Fibroblast of villous mesenchyme (primary cell): Measurements from ENCODE around the gene MTREX. TPM values are rescaled to one million over a fixed set of nuclear protein-coding genes. Genes with fewer than 3 reads are reported as not detected.
A peak's percentile ranks its signal among the peaks of the same experiment; 100 is the strongest.

Experiments
- DNase-seq: peaks from one replicate; pipeline ENCODE4 v3.0.0-alpha.2; 2010; ENCODE audit warnings: low read depth
- H3K4me3 ChIP-seq: 2 replicates; pipeline ENCODE4 v1.5.1; 2011; ENCODE audit warnings: low read depth, mild to moderate bottlenecking, low read length
- CTCF ChIP-seq: IDR thresholded peaks from 2 replicates; pipeline ENCODE4 v1.5.1; 2012; ENCODE audit warnings: low read depth, mild to moderate bottlenecking, low read length; ENCODE audit not compliant: insufficient read depth
- total RNA-seq: library from RNA; depleted of rRNA; stranded (reverse); fragments of >200 nt; gene quantifications from 2 replicates; pipeline ENCODE4 v1.2.3, GENCODE V29; 2012

MTREX gene
- total RNA-seq, 1 donor, result 108 TPM

DNA sequence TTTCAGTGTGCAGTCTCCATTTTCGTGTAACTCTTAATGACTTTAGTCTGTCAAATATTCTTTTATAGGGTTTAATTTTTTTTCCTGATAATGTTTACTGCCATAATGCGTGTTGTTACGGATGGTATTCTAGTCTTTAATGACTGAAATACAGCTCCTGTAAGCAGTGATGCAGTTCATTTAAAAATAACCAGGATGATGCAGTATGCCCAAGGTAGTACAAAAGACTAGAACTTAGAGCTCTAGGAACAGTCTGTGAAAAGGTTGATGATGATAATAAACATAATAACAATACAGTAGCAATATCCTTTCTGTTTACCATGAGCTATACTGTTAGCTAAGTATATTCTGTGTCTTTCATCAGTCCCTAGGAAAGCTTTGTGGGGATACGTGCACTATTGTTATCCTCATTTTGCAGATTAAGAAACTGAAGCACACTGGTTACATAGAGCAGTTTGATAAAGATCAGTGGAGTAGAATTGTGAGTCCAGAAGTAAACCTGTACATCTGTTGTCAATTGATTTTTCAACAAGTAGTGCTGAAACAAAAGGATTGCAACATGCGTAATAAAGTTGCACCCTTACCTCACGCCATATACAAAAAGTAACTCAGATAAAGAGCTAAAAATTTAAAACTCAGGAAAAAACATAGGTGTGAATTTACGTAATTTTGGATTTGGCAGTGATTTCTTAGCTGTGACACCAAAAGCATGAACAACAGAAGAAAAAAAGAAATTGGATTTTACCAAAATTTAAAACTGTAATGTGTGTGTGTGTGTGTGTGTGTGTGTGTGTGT lies 64.5 kb downstream of the MTREX start:
- no peak for TF ChIP-seq CTCF
- no peak overlapping the region for H3K4me3 ChIP-seq
- DNase-seq, result no peak

DNA sequence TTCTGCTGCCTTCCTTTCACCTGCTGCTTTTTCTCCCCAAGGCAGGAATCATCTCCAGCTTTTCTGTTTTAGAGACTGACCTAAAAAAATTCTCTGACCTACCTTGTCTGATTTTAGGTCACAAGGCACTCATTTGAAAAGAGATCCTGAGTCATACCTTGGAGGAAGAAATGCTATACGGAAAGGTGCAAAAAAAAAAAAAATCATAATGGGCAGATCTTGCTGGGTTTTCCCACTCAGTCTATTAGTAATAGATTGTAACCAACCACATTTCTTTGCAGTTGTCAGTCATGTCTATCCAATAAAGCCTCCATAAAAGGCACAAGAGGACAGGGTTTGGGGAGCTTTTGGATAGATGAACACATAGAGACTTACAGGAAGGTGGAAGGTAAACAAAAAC lies 70.0 kb downstream of the MTREX start:
- DNase-seq, result no peak
- H3K4me3 ChIP-seq, result no peak overlapping the region
- no peak for TF ChIP-seq CTCF

- no peak for TF ChIP-seq CTCF
- no peak overlapping the region for H3K4me3 ChIP-seq
- no peak for DNase-seq
Observed at GRCh38 chr5:55383254-55383653, 75.5 kb downstream of the MTREX start.

DNA sequence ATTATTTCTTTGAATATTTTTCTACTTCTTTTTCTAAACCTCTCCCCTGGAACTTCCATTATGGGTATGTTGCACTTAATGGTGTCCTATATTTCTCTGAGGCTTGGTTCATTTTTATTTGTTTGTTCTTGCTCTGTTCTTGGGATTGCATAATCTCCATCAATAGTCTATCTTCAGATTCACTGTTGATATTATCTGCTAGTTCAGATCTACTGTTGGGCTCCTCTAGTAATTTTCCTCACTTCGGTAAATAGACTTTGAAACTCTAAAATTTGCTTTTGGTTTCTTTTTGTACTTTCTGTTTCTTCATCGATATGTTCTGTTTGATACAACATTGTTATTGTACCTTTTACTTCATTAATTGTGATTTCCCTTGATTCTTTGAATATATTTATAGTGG lies 76.3 kb downstream of the MTREX start:
- no peak overlapping the region for H3K4me3 ChIP-seq
- TF ChIP-seq CTCF, result no peak
- DNase-seq, result peak; percentile 41

DNA sequence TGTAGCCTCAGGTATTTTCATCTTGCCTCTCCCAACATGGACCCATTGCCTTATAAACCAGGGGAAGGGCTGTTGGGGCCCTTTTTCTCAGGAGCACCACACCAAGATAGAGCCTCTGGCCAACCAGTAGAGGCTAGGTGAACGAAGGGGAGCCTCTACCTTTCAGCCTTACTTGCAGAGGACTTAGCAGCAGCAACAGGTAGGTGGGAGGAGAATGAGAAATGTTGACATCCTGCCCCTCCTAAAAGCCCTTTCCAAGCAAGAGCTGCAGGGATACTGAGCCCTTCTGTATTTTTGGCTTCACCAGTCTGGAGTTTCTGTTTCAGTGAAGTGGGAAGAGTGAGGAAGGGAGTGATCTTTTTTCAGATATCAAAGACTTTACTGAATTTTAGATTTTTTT lies 77.4 kb downstream of the MTREX start:
- DNase-seq, result no peak
- TF ChIP-seq CTCF, result no peak
- H3K4me3 ChIP-seq, result no peak overlapping the region

DNA sequence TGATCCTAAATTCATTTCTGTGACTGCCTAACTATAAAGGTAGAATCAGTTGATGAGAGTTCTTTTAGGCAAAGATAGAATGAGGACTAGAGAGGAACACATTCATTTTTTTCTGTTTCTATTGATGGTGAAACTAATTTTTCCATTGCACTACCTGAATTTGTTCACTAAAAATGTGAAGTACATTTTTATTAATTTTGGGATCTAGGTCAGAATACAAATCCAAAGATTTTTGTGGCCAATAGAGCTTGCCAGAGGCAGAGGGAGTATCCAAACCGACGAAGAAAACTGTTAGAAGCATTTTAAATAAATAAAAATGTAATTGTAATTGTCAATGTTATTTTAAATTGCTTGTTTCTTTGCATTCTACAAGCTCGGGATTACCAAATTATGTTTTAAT lies 78.1 kb downstream of the MTREX start:
- DNase-seq, result no peak
- TF ChIP-seq CTCF, result no peak
- no peak overlapping the region for H3K4me3 ChIP-seq

DNA sequence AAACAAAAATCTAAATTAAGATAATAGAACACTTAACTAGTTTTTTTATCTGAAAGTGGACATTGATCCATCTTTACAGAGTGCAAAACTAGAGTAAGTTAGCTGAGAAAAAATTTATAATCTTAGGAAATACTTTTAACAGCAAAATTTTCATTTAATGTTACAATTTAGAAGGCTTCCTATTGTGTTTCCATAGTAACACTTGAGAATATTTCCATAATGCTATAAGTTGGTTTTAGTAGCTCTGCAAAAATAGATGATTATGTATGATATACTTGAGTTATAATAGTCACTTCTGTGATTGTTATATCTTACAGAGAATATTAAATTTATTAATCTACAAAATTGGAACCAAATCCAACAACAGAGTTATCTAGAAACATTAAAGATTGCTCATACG lies 78.6 kb downstream of the MTREX start:
- H3K4me3 ChIP-seq, result no peak overlapping the region
- no peak for TF ChIP-seq CTCF
- DNase-seq, result no peak
